ENCODE results near the gene SNPH.

DNA sequence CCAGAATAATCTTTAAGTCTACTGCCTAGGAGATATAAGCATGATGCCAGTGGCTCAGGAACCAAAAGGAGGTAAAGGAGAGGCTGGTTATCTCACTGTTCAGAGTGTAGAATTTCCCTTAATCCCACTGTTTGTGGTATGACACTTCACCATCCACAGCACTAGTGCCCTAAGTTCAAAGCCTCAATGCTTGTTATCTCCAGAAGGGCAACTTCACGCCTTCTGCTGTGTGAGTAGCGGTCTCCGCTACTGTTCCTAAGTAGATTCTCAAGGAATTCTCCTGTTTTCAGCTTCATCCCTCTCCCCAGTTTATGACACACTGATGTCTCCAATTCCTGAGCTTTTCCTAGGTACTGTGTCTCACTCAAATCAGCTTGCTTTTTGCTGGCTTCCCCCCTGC lies 13.7 kb upstream of the SNPH start:
- TF ChIP-seq CTCF (IDR thresholded peaks at IDR 0.05) (no peak), EZH2 (IDR thresholded peaks at IDR 0.05) (no peak)

All from neural progenitor cell (in vitro differentiated cells).